A673 (cell line): ENCODE results near the gene COBL.

ENCODE experiments used
- EZH2 ChIP-seq: fragments of 200-600 bp; sonication (generic); IDR thresholded peaks from 2 replicates; pipeline ENCODE4 v1.6.1; 2017; ENCODE audit warnings: borderline replicate concordance, low read depth, mild to moderate bottlenecking, mixed read lengths, antibody characterized with exemption, low read length; ENCODE audit not compliant: poor library complexity, severe bottlenecking
- TF ChIP-seq, protein P1 (sequence below): fragments of 300-800, 200-600 bp; sonication (generic); conservative IDR thresholded peaks from 2 replicates; pipeline ENCODE4 v1.5.1; 2017; ENCODE audit warnings: low read depth, mild to moderate bottlenecking, antibody characterized with exemption, low read length, moderate library complexity, mixed read lengths

DNA sequence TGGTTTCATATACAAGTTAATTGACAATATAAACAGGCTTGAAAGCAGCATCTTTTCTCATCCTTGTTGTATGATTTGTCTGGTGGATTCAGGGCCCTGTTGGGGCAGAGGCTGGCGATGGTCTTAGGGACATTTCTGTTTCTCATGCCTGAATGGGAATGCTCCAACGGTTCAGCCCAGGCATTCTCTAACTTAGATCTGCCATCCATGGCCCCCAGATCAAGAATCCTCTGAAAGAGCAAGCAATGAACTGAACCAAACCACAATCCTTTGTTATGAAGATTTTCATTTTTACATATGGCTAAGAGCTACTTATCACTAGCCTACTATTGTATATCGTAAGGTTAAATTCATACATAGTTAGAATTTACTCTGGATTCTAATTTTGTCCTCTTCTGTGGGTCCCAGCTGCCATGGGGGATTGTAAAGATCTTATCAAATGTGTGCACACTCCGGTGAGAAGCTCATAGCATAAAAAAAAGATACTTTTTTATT lies 163.9 kb downstream of the COBL start:
- TF ChIP-seq, protein P1, sequence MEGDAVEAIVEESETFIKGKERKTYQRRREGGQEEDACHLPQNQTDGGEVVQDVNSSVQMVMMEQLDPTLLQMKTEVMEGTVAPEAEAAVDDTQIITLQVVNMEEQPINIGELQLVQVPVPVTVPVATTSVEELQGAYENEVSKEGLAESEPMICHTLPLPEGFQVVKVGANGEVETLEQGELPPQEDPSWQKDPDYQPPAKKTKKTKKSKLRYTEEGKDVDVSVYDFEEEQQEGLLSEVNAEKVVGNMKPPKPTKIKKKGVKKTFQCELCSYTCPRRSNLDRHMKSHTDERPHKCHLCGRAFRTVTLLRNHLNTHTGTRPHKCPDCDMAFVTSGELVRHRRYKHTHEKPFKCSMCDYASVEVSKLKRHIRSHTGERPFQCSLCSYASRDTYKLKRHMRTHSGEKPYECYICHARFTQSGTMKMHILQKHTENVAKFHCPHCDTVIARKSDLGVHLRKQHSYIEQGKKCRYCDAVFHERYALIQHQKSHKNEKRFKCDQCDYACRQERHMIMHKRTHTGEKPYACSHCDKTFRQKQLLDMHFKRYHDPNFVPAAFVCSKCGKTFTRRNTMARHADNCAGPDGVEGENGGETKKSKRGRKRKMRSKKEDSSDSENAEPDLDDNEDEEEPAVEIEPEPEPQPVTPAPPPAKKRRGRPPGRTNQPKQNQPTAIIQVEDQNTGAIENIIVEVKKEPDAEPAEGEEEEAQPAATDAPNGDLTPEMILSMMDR = no peak
- no peak for TF ChIP-seq EZH2
